Non-pigmented ciliary epithelial cell (primary cell): ENCODE results near the gene CDC34.

Source experiments
- DNase-seq: peaks from one replicate; pipeline ENCODE4 v3.0.0-alpha.2; 2010; ENCODE audit warnings: low read depth

The CDC34 gene

GRCh38 chr19:497869-498510 is 33.6 kb upstream of the CDC34 start:
- DNase-seq = no peak

- no peak for DNase-seq
Observed at GRCh38 chr19:498511-498891, 33.1 kb upstream of the CDC34 start.

- no peak for DNase-seq
Observed at GRCh38 chr19:498977-499623, 32.5 kb upstream of the CDC34 start.

GRCh38 chr19:501646-502045 is 29.9 kb upstream of the CDC34 start:
- DNase-seq = no peak

- no peak for DNase-seq
Observed at GRCh38 chr19:504616-505015, 26.9 kb upstream of the CDC34 start.

GRCh38 chr19:506404-507285 is 24.9 kb upstream of the CDC34 start:
- peak; percentile 99 for DNase-seq

GRCh38 chr19:507286-508203 is 24.0 kb upstream of the CDC34 start, which contains the start of gene TPGS1:
TPGS1 (plus strand) TSS chr19:507497; CDS start chr19:507507, 10 bp downstream.
- no peak for DNase-seq

GRCh38 chr19:508204-509150 is 23.1 kb upstream of the CDC34 start:
- no peak for DNase-seq

- DNase-seq = peak; percentile 50
Observed at GRCh38 chr19:510606-511100, 20.9 kb upstream of the CDC34 start.

GRCh38 chr19:511101-511851 is 20.3 kb upstream of the CDC34 start:
- DNase-seq = no peak

GRCh38 chr19:512547-513365 is 18.8 kb upstream of the CDC34 start:
- DNase-seq = no peak

- DNase-seq = no peak
Observed at GRCh38 chr19:513368-514165, 18.0 kb upstream of the CDC34 start.

- no peak for DNase-seq
Observed at GRCh38 chr19:514166-514663, 17.3 kb upstream of the CDC34 start.

- DNase-seq = no peak
Observed at GRCh38 chr19:517721-518597, 13.6 kb upstream of the CDC34 start.

- no peak for DNase-seq
Observed at GRCh38 chr19:518598-519231, 12.8 kb upstream of the CDC34 start.

GRCh38 chr19:519449-519865 is 12.1 kb upstream of the CDC34 start:
- no peak for DNase-seq
